Upper lobe of left lung (tissue), 6 donors: ENCODE measurements around the gene ADCY3. TPM values are rescaled to one million over a fixed set of nuclear protein-coding genes. Genes with fewer than 3 reads are reported as not detected.

Experiments used
- ATAC-seq, 2 donors: fragments of 200-7000 bp; cut with Tn5 transposase; one replicate each; pipeline ENCODE4 v1.9.1; 2022; ENCODE audit warnings: mild to moderate bottlenecking in 2 of 2, moderate library complexity in 2 of 2; ENCODE audit not compliant: low FRiP score in 2 of 2
- DNase-seq, 2 donors: peaks; one replicate each; pipeline ENCODE4 v3.0.0-alpha.2; 2019 to 2020
- H3K27ac ChIP-seq, 4 donors: fragments of 200-600 bp; sonication (generic); one replicate each; pipeline ENCODE4 v1.5.1; 2016 to 2019
- H3K27me3 ChIP-seq, 4 donors: fragments of 200-600 bp; sonication (generic); one replicate each; pipeline ENCODE4 v1.5.1; 2017 to 2019
- H3K36me3 ChIP-seq, 4 donors: fragments of 200-600 bp; sonication (generic); one replicate each; pipeline ENCODE4 v1.5.1; 2016 to 2019
- H3K4me1 ChIP-seq, 4 donors: fragments of 200-600 bp; sonication (generic); one replicate each; pipeline ENCODE4 v1.5.1; 2018 to 2019
- H3K4me3 ChIP-seq, 4 donors: fragments of 200-600 bp; sonication (generic); one replicate each; pipeline ENCODE4 v1.5.1; 2017 to 2019; ENCODE audit warnings: mild to moderate bottlenecking in 2 of 4, moderate library complexity in 1 of 4
- H3K9me3 ChIP-seq, 4 donors: fragments of 200-600 bp; sonication (generic); one replicate each; pipeline ENCODE4 v1.5.1; 2018 to 2019
- CTCF ChIP-seq, 6 experiments: fragments of 450-650 bp in 4 of 6; fragments of 200-600 bp in 2 of 6; sonication (generic) in 2 of 6; IDR thresholded peaks; one replicate each; pipeline ENCODE4 v1.5.1; 2016 to 2019; ENCODE audit warnings: antibody characterized with exemption in 6 of 6
- EP300 ChIP-seq, 4 donors: sonication (generic); formaldehyde crosslinking; IDR thresholded peaks; one replicate each; pipeline ENCODE4 v1.5.1; 2017; ENCODE audit warnings: antibody characterized with exemption in 4 of 4, control low read depth in 2 of 4
- POLR2A ChIP-seq, 4 donors: fragments of 450-650 bp; IDR thresholded peaks; one replicate each; pipeline ENCODE4 v1.5.1; 2016 to 2017; ENCODE audit warnings: antibody characterized with exemption in 4 of 4, mild to moderate bottlenecking in 2 of 4
- POLR2AphosphoS5 ChIP-seq, 2 donors: sonication (generic); formaldehyde crosslinking; IDR thresholded peaks; one replicate each; pipeline ENCODE4 v1.5.1; 2017; ENCODE audit warnings: antibody characterized with exemption in 2 of 2
- WGBS, 2 donors: methylation state at CpG; one replicate each; pipeline ENCODE4 v1.1.5; 2017 to 2018; 5-methylcytosine and 5-hydroxymethylcytosine counted together
- total RNA-seq, 6 donors: library from RNA; depleted of rRNA in 4 of 6; stranded (reverse); fragments of >200 nt in 4 of 6; gene quantifications; one replicate each; pipeline versions ENCODE4 v1.1.0 to v1.2.1, GENCODE V29; 2016 to 2021
- donor health status: DM: no; HTN: no; CAD: no; lungs with moderate emphysema.
- donor health status: DM: no; HTN: yes; CAD: no; lungs with severe emphysema.

Gene ADCY3
- total RNA-seq, 6 donors from 2014 or later, result 17.5 to 83.5 (median 36.5) TPM

- DNase-seq (no peak), ATAC-seq (no peak)
- no peak overlapping the region for H3K4me3 ChIP-seq
- H3K9me3 ChIP-seq, result no peaks in the 10 kb centered on the region
- H3K36me3 ChIP-seq, result no peaks in the 10 kb centered on the region
- no peaks in the 10 kb centered on the region for H3K27me3 ChIP-seq
- no peaks in the 10 kb centered on the region for H3K4me1 ChIP-seq
- no peak for TF ChIP-seq CTCF (IDR thresholded peaks at IDR 0.05)
- no peak for TF ChIP-seq POLR2AphosphoS5 (IDR thresholded peaks at IDR 0.05)
- TF ChIP-seq POLR2A (IDR thresholded peaks at IDR 0.05), result no peak
- no peak for TF ChIP-seq EP300 (IDR thresholded peaks at IDR 0.05)
- WGBS, 2 donors, result 56 to 74% methylated on average over 5 of the region's 5 CpGs
- H3K27ac ChIP-seq, result no peak overlapping the region
Measured at GRCh38 chr2:24907116-24907515, 12.9 kb downstream of the ADCY3 start.

- WGBS, 2 donors, result 95 to 100% methylated on average over 4 to 6 of the region's 6 CpGs
- Histone ChIP-seq H3K36me3 (no peaks in the 10 kb centered on the region), H3K4me3 (no peak overlapping the region), H3K9me3 (no peaks in the 10 kb centered on the region), H3K27me3 (no peaks in the 10 kb centered on the region), H3K27ac (no peak overlapping the region), H3K4me1 (no peaks in the 10 kb centered on the region)
- DNase-seq (no peak), ATAC-seq (no peak)
- no peak for TF ChIP-seq CTCF (IDR thresholded peaks at IDR 0.05)
- TF ChIP-seq POLR2AphosphoS5 (IDR thresholded peaks at IDR 0.05), result no peak
- TF ChIP-seq POLR2A (IDR thresholded peaks at IDR 0.05), result no peak
- TF ChIP-seq EP300 (IDR thresholded peaks at IDR 0.05), result no peak
Measured at GRCh38 chr2:24906466-24906865, 13.6 kb downstream of the ADCY3 start.

GRCh38 chr2:24903161-24904103 is 16.6 kb downstream of the ADCY3 start:
- DNase-seq, result no peak
- WGBS, 2 donors, result 85 to 87% methylated on average over 23 of the region's 23 CpGs
- no peak for ATAC-seq

GRCh38 chr2:24899361-24899910 is 20.6 kb downstream of the ADCY3 start:
- no peak for DNase-seq
- H3K27me3 ChIP-seq, result no peaks in the 10 kb centered on the region

More at GRCh38 chr2:24903161-24904103, 16.6 kb downstream of the ADCY3 start:
- no peaks in the 10 kb centered on the region for H3K27me3 ChIP-seq
- no peaks in the 10 kb centered on the region for H3K9me3 ChIP-seq
- H3K4me1 ChIP-seq, result peaks cover 0 to 3% (median 0%) of the 10 kb centered on the region in 4 donors
- TF ChIP-seq EP300 (IDR thresholded peaks at IDR 0.05) (no peak), POLR2A (IDR thresholded peaks at IDR 0.05) (no peak), POLR2AphosphoS5 (IDR thresholded peaks at IDR 0.05) (no peak), CTCF (IDR thresholded peaks at IDR 0.05) (no peak)
- no peak overlapping the region for H3K4me3 ChIP-seq
- H3K36me3 ChIP-seq, result no peaks in the 10 kb centered on the region
- H3K27ac ChIP-seq, result no peak overlapping the region

More at GRCh38 chr2:24899361-24899910, 20.6 kb downstream of the ADCY3 start:
- Histone ChIP-seq H3K4me3 (no peak overlapping the region), H3K27ac (no peak overlapping the region), H3K9me3 (peaks cover 0 to 11% (median 9%) of the 10 kb centered on the region in 4 donors), H3K36me3 (no peaks in the 10 kb centered on the region), H3K4me1 (peaks cover 0 to 6% (median 0%) of the 10 kb centered on the region in 4 donors)
- 83 to 94% methylated on average over 5 to 7 of the region's 7 CpGs for WGBS, 2 donors
- ATAC-seq, result no peak
- no peak for TF ChIP-seq POLR2A (IDR thresholded peaks at IDR 0.05)
- TF ChIP-seq EP300 (IDR thresholded peaks at IDR 0.05), result no peak
- no peak for TF ChIP-seq POLR2AphosphoS5 (IDR thresholded peaks at IDR 0.05)
- no peak for TF ChIP-seq CTCF (IDR thresholded peaks at IDR 0.05)
